ENCODE results near the gene HIBADH. TPM values are rescaled to one million over a fixed set of nuclear protein-coding genes. Genes with fewer than 3 reads are reported as not detected.
A peak's percentile ranks its signal among the peaks of the same experiment; 100 is the strongest.

HIBADH gene
- total and polyA plus RNA-seq, 9 of the 15 experiments (the other 6 are each of a cell fraction or from before 2014, with no cell fraction given): 10.7 to 67.8 (median 36.9) TPM

DNA sequence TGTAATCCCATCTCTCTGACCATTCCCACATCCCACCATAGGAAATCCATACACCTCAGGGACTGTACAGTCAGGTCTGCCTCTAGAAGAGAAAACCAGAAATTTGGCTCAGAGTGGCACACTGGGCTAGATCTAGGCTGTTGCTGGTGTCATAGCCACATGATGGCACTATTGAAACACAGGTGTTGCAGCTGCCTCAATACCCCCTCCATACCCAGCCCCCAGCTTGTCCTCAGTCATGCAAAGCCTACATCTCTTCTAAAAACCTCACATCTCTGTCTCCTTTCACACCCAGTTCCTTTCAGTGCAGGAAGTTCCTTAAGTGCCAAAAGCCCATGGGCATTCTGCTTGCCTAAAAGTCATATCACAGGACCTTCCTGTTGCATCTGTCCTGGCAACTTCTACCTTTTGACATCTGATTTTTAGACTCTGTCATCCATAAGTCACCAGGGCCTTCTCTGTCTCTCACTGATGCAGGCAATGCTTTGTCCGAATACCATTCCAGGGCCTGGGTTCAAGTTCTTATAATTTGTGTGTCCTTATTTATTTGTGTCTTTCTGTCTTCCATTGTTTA is 27.0 kb upstream of the HIBADH start (continued):
- TF ChIP-seq BCOR (IDR thresholded peaks at IDR 0.05) (no peak), ZBTB17 (CRISPR knock-in tag; IDR thresholded peaks at IDR 0.05) (no peak), ZNF23 (CRISPR knock-in tag; IDR thresholded peaks at IDR 0.05) (no peak), TOE1 (IDR thresholded peaks at IDR 0.05; ENCODE audit: borderline replicate concordance) (no peak), TOE1 (CRISPR knock-in tag; IDR thresholded peaks at IDR 0.05; ENCODE audit: borderline replicate concordance, low read depth) (no peak), SRSF7 (optimal IDR thresholded peaks at IDR 0.05; ENCODE audit: low read depth, low read length) (no peak), MAZ (CRISPR knock-in tag; conservative IDR thresholded peaks at IDR 0.05 in 1 of 2, IDR thresholded peaks at IDR 0.05 in 1 of 2) (0 out of 4 replicates have a peak, but pooled peaks of 1 of the 2 experiments have one; percentile 22), ZNF224 (CRISPR knock-in tag; IDR thresholded peaks at IDR 0.05) (no peak), SMC3 (conservative IDR thresholded peaks at IDR 0.05; ENCODE audit: insufficient read depth, low read depth, low read length) (peak; percentile 16; the same call in 1 of the 2 replicates), HDAC8 (tag; IDR thresholded peaks at IDR 0.05) (no peak), RBM39 (optimal IDR thresholded peaks at IDR 0.05; ENCODE audit: low read depth, low read length) (no peak), ZNF133 (CRISPR knock-in tag; IDR thresholded peaks at IDR 0.05) (no peak)
- TF ChIP-seq, protein P1, sequence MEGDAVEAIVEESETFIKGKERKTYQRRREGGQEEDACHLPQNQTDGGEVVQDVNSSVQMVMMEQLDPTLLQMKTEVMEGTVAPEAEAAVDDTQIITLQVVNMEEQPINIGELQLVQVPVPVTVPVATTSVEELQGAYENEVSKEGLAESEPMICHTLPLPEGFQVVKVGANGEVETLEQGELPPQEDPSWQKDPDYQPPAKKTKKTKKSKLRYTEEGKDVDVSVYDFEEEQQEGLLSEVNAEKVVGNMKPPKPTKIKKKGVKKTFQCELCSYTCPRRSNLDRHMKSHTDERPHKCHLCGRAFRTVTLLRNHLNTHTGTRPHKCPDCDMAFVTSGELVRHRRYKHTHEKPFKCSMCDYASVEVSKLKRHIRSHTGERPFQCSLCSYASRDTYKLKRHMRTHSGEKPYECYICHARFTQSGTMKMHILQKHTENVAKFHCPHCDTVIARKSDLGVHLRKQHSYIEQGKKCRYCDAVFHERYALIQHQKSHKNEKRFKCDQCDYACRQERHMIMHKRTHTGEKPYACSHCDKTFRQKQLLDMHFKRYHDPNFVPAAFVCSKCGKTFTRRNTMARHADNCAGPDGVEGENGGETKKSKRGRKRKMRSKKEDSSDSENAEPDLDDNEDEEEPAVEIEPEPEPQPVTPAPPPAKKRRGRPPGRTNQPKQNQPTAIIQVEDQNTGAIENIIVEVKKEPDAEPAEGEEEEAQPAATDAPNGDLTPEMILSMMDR (IDR thresholded peaks at IDR 0.05 in 2 of 3, conservative IDR thresholded peaks at IDR 0.05 in 1 of 3; ENCODE audit: insufficient read depth in 2 of 3, low read depth in 1 of 3, low read length in 3 of 3): peak; percentile 40 to 61 (median 44); a peak in 5 of 6 replicates
- TF ChIP-seq, protein P2, sequence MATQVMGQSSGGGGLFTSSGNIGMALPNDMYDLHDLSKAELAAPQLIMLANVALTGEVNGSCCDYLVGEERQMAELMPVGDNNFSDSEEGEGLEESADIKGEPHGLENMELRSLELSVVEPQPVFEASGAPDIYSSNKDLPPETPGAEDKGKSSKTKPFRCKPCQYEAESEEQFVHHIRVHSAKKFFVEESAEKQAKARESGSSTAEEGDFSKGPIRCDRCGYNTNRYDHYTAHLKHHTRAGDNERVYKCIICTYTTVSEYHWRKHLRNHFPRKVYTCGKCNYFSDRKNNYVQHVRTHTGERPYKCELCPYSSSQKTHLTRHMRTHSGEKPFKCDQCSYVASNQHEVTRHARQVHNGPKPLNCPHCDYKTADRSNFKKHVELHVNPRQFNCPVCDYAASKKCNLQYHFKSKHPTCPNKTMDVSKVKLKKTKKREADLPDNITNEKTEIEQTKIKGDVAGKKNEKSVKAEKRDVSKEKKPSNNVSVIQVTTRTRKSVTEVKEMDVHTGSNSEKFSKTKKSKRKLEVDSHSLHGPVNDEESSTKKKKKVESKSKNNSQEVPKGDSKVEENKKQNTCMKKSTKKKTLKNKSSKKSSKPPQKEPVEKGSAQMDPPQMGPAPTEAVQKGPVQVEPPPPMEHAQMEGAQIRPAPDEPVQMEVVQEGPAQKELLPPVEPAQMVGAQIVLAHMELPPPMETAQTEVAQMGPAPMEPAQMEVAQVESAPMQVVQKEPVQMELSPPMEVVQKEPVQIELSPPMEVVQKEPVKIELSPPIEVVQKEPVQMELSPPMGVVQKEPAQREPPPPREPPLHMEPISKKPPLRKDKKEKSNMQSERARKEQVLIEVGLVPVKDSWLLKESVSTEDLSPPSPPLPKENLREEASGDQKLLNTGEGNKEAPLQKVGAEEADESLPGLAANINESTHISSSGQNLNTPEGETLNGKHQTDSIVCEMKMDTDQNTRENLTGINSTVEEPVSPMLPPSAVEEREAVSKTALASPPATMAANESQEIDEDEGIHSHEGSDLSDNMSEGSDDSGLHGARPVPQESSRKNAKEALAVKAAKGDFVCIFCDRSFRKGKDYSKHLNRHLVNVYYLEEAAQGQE (IDR thresholded peaks at IDR 0.05; ENCODE audit: borderline replicate concordance): peak; percentile 57; the same call in 1 of the 2 replicates
- TF ChIP-seq, protein P2 (CRISPR knock-in tag; IDR thresholded peaks at IDR 0.05; ENCODE audit: low read depth): no peak
- TF ChIP-seq, protein P3, sequence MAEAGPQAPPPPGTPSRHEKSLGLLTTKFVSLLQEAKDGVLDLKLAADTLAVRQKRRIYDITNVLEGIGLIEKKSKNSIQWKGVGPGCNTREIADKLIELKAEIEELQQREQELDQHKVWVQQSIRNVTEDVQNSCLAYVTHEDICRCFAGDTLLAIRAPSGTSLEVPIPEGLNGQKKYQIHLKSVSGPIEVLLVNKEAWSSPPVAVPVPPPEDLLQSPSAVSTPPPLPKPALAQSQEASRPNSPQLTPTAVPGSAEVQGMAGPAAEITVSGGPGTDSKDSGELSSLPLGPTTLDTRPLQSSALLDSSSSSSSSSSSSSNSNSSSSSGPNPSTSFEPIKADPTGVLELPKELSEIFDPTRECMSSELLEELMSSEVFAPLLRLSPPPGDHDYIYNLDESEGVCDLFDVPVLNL (CRISPR knock-in tag; IDR thresholded peaks at IDR 0.05; ENCODE audit: low read depth): no peak
